NCI-H2196 (cell line): ENCODE measurements around the gene HOXC9.

Experiments used
- DNase-seq: peaks from one replicate; lab custom pipeline; 2025; ENCODE audit not compliant: unreplicated experiment; lab: John Stamatoyannopoulos, UW

Gene HOXC9

GRCh38 chr12:54012631-54013409, 12.9 kb downstream of the HOXC9 start:
- DNase-seq, result no peak

DNA sequence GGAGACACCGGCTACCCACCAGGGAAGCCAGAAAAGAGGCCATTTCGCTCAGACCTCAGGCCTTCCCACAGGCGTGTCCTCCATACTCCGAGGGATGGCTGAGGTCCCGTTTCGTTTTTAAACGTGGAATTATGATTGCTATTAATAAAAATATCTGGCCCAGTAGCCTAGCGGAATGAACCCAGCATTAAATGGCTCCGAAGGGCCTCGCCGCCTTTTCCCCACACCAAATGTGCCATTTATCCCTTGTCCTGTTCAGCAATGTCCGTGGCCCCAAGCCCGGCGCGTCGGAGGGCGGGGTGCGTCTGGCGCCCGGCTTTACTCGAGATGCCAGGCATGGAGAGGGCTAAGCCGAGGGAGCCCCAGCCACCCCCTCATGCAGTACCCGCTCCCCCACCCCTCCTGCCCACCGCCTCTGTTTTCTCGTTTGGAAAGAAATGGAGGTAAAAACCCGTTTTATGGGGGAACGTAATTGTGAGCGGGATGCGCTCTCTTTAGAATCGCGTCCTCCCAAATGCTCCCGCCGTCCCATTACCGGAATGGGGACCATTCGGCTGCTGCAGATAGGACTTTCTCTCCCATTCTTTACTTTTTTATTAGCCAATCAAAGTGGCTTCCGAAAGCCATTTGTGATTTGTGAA, 14.5 kb downstream of the HOXC9 start:
- DNase-seq, result no peak

- no peak for DNase-seq
Measured at GRCh38 chr12:54015018-54015931, 15.3 kb downstream of the HOXC9 start.

GRCh38 chr12:54016051-54016450, 16.1 kb downstream of the HOXC9 start:
- no peak for DNase-seq

- peak; percentile 68 for DNase-seq
Measured at GRCh38 chr12:54016478-54016964, 16.6 kb downstream of the HOXC9 start.

DNA sequence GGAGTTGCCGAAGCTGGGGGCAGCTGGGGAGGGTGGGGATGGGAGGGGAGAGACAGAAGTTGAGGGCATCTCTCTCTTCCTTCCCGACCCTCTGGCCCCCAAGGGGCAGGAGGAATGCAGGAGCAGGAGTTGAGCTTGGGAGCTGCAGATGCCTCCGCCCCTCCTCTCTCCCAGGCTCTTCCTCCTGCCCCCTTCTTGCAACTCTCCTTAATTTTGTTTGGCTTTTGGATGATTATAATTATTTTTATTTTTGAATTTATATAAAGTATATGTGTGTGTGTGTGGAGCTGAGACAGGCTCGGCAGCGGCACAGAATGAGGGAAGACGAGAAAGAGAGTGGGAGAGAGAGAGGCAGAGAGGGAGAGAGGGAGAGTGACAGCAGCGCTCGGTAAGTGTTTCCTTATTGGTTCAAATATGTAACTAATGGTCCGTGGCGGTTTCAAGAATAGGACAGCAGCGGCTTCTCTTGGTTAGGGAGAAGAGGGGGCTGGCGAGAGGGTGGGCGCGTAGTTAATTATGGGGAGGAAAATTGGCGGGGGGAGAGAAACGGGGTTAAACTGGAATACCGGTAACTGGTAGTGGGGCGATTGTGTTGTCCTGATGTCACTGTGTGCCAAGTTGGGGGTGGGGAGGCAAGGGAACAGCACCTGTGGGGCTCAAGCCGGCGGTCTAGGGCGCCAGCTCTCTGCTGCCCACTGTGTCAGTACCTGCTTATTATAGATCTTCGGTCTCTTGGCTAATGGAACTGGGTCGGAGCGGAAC, 17.2 kb downstream of the HOXC9 start:
- peak; percentile 72 for DNase-seq

DNA sequence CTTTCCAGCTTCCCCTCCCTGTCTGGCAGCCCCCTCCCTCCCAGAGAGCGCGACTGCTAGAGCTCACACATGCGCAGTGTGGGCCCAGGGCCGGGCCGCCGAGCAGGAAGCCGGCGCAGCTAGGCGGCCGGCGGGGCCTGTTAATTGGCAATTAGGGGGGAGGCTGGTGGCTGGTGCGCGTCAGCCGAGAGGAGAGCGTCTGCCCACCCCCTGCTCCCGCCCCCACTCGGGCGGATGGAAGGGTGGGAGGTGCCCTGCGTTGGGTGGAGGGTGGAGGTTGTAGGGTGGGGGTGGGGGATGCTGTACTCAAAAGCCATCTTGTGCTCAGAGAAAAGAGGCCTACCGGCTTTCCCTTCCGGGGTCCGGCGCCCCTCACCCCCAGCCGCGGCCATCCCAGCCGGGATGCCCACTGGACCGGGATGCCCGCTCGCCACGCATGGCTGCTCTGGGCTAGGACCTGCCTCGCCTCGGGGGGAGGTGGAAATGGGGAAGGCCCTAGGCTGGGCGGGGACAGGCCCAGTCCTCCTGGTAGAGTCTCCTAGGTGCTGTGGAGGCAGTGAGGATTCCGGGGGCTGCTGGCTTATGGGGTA, 18.0 kb downstream of the HOXC9 start:
- DNase-seq, result peak; percentile 97

- DNase-seq, result peak; percentile 45
Measured at GRCh38 chr12:54018468-54018984, 18.6 kb downstream of the HOXC9 start.

DNA sequence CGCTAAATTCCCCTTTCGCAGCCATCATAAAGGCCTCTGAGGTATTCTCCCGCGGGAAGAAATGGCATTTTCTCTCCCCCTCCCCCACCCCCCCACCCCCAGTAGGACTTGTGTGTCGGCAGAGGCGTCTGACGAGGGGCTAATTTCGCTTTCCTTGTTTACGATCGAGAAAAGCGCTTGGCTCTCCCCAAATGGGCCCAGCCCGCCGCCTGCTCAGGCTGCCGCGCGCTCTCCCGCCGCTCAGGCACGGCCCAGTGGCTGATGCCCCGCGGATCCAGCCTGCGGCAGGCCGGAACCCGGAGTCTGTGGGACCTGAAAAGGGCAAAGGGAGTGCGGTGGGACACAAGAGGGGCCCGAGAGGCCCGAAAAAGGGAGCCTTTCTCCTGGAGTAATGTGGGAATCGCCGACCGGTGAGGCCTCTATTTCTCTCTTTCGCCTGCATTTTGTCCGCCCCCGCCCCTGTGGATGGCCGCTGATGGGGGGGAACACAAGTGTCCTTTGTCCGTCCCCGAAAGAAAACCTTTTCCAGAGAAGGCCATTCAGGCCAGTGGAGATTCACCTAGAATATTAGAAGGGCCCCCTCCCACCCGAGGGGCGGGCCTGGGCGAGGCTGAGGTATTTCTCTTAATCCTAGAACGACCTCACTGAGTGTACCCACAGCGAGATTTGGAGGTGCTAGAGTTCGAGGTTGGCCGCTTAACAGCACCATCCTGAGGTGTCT, 19.3 kb downstream of the HOXC9 start:
- no peak for DNase-seq

GRCh38 chr12:54019924-54020590, 20.1 kb downstream of the HOXC9 start:
- DNase-seq, result no peak

DNA sequence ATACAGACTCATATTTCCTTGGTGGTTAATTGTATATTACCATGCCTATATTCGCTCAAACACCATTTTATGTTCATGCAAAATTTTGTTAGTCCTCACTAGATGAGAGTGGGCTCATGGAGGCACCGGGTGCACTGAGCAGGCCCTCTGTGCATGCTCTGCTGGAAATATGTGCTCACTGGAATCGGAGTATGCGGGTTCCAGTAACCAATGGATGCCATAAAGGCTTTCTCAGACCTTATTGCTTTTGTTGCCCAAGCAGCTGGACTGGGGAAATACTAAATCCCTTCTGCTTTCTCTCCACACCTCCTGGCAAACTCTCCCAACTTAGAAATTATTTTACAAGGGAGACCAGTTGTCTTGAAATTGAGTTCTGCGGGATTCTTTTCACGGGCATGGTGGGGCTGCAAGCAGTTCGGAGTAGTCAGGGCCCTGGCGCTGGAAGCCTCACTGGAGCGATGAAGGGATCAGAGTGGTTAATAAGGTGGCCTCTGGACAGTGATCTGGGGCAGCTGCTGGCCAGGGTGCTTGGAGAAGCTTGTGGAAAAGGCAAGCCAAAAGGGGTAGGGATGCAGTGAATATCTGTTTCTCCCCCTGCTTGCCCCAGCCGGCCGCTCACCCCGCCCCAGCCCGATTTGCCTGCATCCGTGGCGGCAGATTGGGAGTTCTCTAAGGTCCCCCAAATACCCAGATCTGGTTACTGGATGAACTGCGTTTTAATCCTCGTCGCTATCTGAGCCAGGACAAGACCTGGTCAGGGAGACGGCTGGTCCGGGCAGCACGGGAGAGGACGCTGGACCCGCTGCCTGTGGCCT, 20.8 kb downstream of the HOXC9 start:
- DNase-seq, result no peak

GRCh38 chr12:54021432-54022013, 21.6 kb downstream of the HOXC9 start:
- DNase-seq, result no peak

DNA sequence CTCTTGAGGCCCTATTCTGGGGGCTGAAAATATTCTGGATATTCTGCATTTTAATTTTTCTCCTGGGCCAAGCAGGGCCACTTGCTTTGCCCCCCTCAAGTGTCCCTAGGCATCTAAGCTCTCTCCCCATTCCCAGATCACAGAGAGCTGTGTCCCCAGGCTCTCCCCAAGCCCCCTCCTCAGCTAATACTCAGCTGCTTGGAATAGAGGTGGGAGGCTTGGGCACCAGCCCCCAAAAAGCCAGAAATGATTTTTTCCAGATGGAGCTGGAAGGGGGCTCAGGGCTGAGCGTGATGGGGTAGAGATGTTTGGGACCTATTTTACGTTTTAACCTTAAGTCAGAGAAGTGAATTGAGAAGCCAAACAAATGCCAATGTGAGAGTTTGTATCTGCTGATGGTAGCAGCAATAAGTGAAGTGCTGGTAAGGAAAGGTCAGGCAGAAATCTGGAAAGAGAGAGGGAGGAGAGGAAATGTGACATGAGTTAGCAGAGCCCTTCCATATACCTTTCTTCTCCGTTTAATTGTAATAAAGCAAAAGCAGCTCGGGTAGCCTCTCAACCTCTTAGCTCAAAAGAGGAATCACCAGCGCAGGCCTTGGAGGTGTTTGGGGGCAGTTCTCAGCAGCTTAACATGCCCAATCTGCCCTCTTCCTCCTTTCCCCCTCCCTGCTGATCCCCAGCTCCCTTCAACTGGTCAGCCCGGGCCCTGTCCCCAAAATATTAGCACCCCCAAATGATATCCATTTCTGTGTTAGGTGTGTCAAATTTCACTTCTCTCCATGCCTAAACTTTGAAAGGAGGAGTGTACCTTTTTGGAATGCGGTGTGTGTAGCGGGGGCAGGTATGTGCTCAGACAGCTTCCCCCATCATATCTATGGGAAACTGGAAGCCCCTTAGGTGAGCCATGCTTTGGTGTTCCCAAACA, 23.3 kb downstream of the HOXC9 start:
- DNase-seq, result no peak

GRCh38 chr12:54024127-54024526, 24.2 kb downstream of the HOXC9 start:
- no peak for DNase-seq

DNA sequence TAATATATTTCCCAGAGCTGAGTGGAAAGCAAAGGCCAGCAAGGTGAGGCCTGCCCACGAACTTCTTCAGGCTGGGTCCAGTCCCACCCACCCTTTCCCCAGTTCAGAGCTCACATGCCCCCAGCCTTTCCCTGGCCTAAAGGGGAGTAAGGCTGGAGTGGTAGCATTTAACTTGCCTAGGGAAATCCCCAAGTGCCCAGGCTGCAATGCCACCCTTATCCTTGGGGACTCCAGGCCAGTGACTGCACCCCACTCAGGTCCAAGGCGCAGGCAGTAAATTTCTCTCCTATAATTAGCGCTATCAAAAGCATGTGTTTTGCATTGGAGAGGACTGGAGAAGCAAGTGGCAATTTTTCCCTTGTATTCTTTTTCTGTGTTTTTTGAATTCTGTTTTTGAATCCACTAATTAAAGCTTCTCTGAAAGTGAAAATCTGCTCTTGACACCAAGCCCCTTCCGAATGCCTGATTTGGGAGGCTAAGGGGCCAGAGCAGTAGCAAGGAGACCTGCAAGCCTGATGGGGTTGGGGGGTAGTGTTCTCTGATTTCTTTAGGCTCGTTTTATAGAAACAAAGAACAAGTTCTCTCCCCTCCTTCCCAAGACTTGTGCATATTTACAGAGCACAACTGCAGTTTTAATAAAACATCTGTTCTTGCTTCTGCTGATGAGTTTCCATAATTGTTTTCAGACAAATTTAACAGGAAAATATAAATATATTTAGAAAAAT, 24.8 kb downstream of the HOXC9 start:
- no peak for DNase-seq
